ENCODE results near the gene HFM1. TPM values are rescaled to one million over a fixed set of nuclear protein-coding genes. Genes with fewer than 3 reads are reported as not detected.

Gene HFM1
- total RNA-seq, 4 donors from 2014 or later, result 0.77 to 3.2 (median 2.5) TPM

DNA sequence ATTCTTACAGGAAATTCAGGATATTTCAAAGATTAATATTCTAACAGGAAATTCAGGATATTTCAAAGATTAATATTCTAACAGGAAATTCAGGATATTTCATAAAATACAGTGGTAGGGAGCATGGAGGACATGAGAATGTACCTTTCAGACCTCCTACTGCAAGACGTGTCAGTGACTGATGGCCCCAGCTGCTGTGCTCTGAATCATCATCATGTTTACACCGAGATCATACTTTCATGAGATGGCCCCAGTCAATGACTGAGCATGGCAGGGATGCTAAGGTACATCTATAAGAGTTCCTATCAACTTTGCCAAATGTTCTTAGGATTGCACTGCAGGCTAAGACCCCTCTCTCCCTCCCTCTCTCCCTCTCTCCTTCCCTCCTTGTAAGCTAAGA, 69.0 kb downstream of the HFM1 start:
- peaks cover 0 to 9% (median 0%) of the 10 kb centered on the region in 3 donors for H3K9me3 ChIP-seq
- H3K27ac ChIP-seq, result no peak overlapping the region
- H3K4me1 ChIP-seq, result no peaks in the 10 kb centered on the region
- no peak for ATAC-seq
- H3K27me3 ChIP-seq, result no peaks in the 10 kb centered on the region
- TF ChIP-seq EP300 (IDR thresholded peaks at IDR 0.05) (no peak), POLR2A (IDR thresholded peaks at IDR 0.05) (no peak)
- H3K36me3 ChIP-seq, result peaks cover 0 to 4% of the 10 kb centered on the region in 2 donors
- 38 to 45% methylated on average over 2 of the region's 2 CpGs for WGBS, 2 donors (ENCODE audit: low coverage in 1 of 2)
- H3K4me3 ChIP-seq, result no peak overlapping the region

DNA sequence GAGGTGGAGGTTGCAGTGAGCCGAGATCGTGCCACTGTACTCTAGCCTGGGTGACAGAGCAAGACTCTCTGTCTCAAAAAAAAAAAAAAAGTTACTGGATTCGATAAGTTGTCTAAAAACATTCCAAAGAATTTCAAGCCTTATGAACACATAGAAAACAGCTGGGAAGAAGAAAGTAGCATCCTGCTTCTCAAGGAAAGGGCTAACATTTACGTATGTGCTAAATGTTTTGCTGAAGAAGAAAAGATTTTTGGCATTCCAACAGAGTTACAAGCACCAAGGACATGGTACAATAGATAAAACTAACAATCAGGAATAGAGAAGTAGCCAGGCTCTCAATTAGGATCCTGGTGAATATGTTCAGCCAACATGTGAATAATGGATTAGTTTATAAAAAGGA, 69.8 kb downstream of the HFM1 start:
- peaks cover 0 to 6% (median 0%) of the 10 kb centered on the region in 3 donors for H3K9me3 ChIP-seq
- no peaks in the 10 kb centered on the region for H3K27me3 ChIP-seq
- no peak for ATAC-seq
- no peak overlapping the region for H3K4me3 ChIP-seq
- 48% methylated on average over 2 of the region's 4 CpGs; no CpG with 5 or more reads in 1 of the 2 donors for WGBS, 2 donors (ENCODE audit: low coverage in 1 of 2)
- no peak overlapping the region for H3K27ac ChIP-seq
- H3K36me3 ChIP-seq, result peaks cover 0 to 8% of the 10 kb centered on the region in 2 donors
- no peaks in the 10 kb centered on the region for H3K4me1 ChIP-seq
- no peak for TF ChIP-seq EP300 (IDR thresholded peaks at IDR 0.05)
- TF ChIP-seq, protein P1, sequence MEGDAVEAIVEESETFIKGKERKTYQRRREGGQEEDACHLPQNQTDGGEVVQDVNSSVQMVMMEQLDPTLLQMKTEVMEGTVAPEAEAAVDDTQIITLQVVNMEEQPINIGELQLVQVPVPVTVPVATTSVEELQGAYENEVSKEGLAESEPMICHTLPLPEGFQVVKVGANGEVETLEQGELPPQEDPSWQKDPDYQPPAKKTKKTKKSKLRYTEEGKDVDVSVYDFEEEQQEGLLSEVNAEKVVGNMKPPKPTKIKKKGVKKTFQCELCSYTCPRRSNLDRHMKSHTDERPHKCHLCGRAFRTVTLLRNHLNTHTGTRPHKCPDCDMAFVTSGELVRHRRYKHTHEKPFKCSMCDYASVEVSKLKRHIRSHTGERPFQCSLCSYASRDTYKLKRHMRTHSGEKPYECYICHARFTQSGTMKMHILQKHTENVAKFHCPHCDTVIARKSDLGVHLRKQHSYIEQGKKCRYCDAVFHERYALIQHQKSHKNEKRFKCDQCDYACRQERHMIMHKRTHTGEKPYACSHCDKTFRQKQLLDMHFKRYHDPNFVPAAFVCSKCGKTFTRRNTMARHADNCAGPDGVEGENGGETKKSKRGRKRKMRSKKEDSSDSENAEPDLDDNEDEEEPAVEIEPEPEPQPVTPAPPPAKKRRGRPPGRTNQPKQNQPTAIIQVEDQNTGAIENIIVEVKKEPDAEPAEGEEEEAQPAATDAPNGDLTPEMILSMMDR (IDR thresholded peaks at IDR 0.05), result no peak
- no peak for TF ChIP-seq POLR2AphosphoS5 (IDR thresholded peaks at IDR 0.05)
- no peak for TF ChIP-seq POLR2A (IDR thresholded peaks at IDR 0.05)

DNA sequence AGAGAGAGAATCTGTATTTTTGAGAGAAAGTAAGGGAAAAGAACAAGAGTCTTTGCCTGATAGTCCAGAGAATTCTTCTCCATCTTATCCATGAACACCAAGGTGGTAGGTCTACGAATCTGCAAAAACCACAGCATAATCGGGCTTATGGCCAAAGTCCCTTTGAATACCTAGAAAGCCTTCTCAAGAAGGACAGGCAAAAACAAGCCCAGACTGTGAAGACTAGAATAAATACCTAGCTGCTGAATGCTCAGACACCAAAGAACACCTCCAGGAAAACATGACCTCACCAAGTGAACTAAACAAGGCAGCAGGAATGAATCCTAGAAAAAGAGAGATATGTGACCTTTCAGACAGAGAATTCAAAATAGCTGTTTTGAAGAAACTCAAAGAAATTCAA, 79.2 kb downstream of the HFM1 start:
- 100% methylated on average over 2 of the region's 2 CpGs for WGBS, 2 donors (ENCODE audit: low coverage in 1 of 2)
- TF ChIP-seq POLR2AphosphoS5 (IDR thresholded peaks at IDR 0.05) (no peak), POLR2A (IDR thresholded peaks at IDR 0.05) (no peak), EP300 (IDR thresholded peaks at IDR 0.05) (no peak)
- TF ChIP-seq, protein P1 (IDR thresholded peaks at IDR 0.05), result no peak
- ATAC-seq, result no peak
- H3K36me3 ChIP-seq, result peaks cover 0 to 25% of the 10 kb centered on the region in 2 donors
- no peak overlapping the region for H3K4me3 ChIP-seq
- H3K27ac ChIP-seq, result no peak overlapping the region
- no peaks in the 10 kb centered on the region for H3K9me3 ChIP-seq
- H3K4me1 ChIP-seq, result no peaks in the 10 kb centered on the region
- no peaks in the 10 kb centered on the region for H3K27me3 ChIP-seq

DNA sequence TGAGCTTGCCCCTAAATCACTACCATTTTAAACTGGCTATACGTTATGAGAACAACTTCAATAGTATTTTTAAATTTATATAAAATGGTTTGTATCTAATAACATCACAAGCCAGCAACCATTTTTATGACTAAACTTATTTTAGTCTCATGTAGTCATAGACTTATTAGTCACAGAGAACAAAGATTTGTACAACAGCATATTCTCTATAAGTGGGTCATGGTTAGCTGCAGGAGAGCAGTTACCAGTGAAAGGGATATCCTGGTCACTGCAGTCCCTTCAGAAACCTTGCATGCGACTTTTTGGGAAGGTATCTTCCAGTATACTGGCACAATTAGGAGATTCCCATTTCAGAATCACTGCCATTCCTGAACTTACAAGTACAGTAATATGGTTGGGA, 90.0 kb downstream of the HFM1 start:
- WGBS, 2 donors (ENCODE audit: low coverage in 1 of 2), result 80 to 92% methylated on average over 1 to 2 of the region's 2 CpGs
- Histone ChIP-seq H3K27me3 (no peaks in the 10 kb centered on the region), H3K9me3 (no peaks in the 10 kb centered on the region), H3K27ac (no peak overlapping the region), H3K4me3 (no peak overlapping the region), H3K36me3 (peaks cover 0 to 13% of the 10 kb centered on the region in 2 donors), H3K4me1 (no peaks in the 10 kb centered on the region)
- no peak for ATAC-seq
- TF ChIP-seq EP300 (IDR thresholded peaks at IDR 0.05), result no peak
- TF ChIP-seq, protein P1 (IDR thresholded peaks at IDR 0.05), result no peak
- TF ChIP-seq POLR2AphosphoS5 (IDR thresholded peaks at IDR 0.05), result no peak
- TF ChIP-seq POLR2A (IDR thresholded peaks at IDR 0.05), result no peak

DNA sequence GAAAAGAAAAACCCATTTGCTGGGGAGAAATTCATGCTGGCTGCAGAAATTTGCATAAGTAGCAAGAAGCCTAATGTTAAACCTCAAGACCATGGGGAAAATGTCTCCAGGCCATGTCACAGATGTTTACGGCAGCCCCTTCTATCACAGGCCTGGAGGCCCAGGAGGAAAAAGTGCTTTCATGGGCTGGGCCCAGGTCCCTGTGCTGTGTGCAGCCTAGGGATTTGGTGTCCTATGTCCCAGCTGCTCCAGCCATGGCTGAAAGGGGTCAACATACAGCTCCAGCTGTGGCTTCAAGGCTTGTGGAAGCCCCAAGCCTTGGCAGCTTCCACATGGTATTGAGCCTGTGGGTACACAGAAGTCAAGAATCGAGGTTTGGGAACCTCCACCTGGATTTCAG, 93.0 kb downstream of the HFM1 start:
- no peak for ATAC-seq
- Histone ChIP-seq H3K36me3 (peaks cover 0 to 13% of the 10 kb centered on the region in 2 donors), H3K27me3 (no peaks in the 10 kb centered on the region), H3K4me1 (no peaks in the 10 kb centered on the region), H3K4me3 (no peak overlapping the region), H3K9me3 (peaks cover 0 to 9% (median 0%) of the 10 kb centered on the region in 3 donors), H3K27ac (no peak overlapping the region)
- WGBS, 2 donors (ENCODE audit: low coverage in 1 of 2), result 100% methylated on average over 1 of the region's 2 CpGs; no CpG with 5 or more reads in 1 of the 2 donors
- TF ChIP-seq POLR2AphosphoS5 (IDR thresholded peaks at IDR 0.05), result no peak
- no peak for TF ChIP-seq POLR2A (IDR thresholded peaks at IDR 0.05)
- TF ChIP-seq, protein P1 (IDR thresholded peaks at IDR 0.05), result no peak
- TF ChIP-seq EP300 (IDR thresholded peaks at IDR 0.05), result no peak

All from gastroesophageal sphincter (tissue), 4 donors.